ENCODE results near the gene MANBA. TPM values are rescaled to one million over a fixed set of nuclear protein-coding genes. Genes with fewer than 3 reads are reported as not detected.

The MANBA gene
- polyA plus RNA-seq, 3 donors = 80.8 to 94.4 (median 88.7) TPM

- H3K36me3 ChIP-seq (replicated peaks in 1 of 2; ENCODE audit: control insufficient read depth in 1 of 2, insufficient read depth in 2 of 2, low read length in 2 of 2) = peaks cover 15 to 47% of the 10 kb centered on the region in 2 donors
- peak overlapping the region; percentile 61 for H3K9ac ChIP-seq (ENCODE audit: insufficient read depth, low read length, poor library complexity, severe bottlenecking)
- WGBS (ENCODE audit: insufficient coverage) = 77% methylated on average over 4 of the region's 5 CpGs
- H3K9me3 ChIP-seq (replicated peaks in 1 of 2; ENCODE audit: control insufficient read depth in 1 of 2, insufficient read depth in 1 of 2, low read length in 2 of 2) = peaks cover 22 to 26% of the 10 kb centered on the region in 2 donors
- H3K4me1 ChIP-seq (ENCODE audit: control insufficient read depth in 1 of 2, insufficient read depth in 2 of 2, low read length in 2 of 2) = peaks cover 19 to 29% of the 10 kb centered on the region in 2 donors
- peak; percentile 86 to 96 (median 86) for DNase-seq
- H2AFZ ChIP-seq (ENCODE audit: insufficient read depth, low read depth, low read length, poor library complexity, severe bottlenecking) = no peak overlapping the region
- intact Hi-C loops (cut with micrococcal nuclease) = loop anchor here in 1 of 2 donors (10.0 kb wide), 1 partner anchor 50 kb away; no protein-coding TSS in a partner anchor
- no peak overlapping the region for H3K4me3 ChIP-seq (replicated peaks in 1 of 3; ENCODE audit: low read depth in 2 of 3, low read length in 3 of 3)
- Mint-ChIP-seq H3K4me3 (no peak overlapping the region), H3K36me3 (peaks cover 65 to 83% of the 10 kb centered on the region in 2 donors), H3K9me3 (peaks cover 15 to 29% (median 19%) of the 10 kb centered on the region in 7 donors), H3K27ac (peak overlapping the region; percentile 93 to 97 (median 94)), H3K27me3 (ENCODE audit: low read depth in 3 of 3) (no peaks in the 10 kb centered on the region), H3K4me1 (peaks cover 44% of the 10 kb centered on the region)
- no peak overlapping the region for H3K4me2 ChIP-seq (replicated peaks; ENCODE audit: extremely low read depth, low read length, poor library complexity, severe bottlenecking)
- H3K79me2 ChIP-seq (ENCODE audit: insufficient read depth, low read length) = peaks cover 100% of the 10 kb centered on the region
- no peaks in the 10 kb centered on the region for H3K27me3 ChIP-seq (ENCODE audit: control insufficient read depth in 2 of 2, insufficient read depth in 2 of 2, low read length in 2 of 2)
- H3K27ac ChIP-seq (ENCODE audit: low read depth in 1 of 2, low read length in 2 of 2) = peak overlapping the region; percentile 83 to 95
- peaks cover 100% of the 10 kb centered on the region for H4K20me1 ChIP-seq (ENCODE audit: insufficient read depth, low read length)
- no peak for TF ChIP-seq CTCF (IDR thresholded peaks at IDR 0.05)
Observed at GRCh38 chr4:102734591-102735385, 26.0 kb downstream of the MANBA start.

- Histone ChIP-seq H3K4me2 (replicated peaks; ENCODE audit: extremely low read depth, low read length, poor library complexity, severe bottlenecking) (no peak overlapping the region), H3K27ac (ENCODE audit: low read depth in 1 of 2, low read length in 2 of 2) (peak overlapping the region; percentile 83 to 95), H4K20me1 (ENCODE audit: insufficient read depth, low read length) (peaks cover 100% of the 10 kb centered on the region), H3K9me3 (replicated peaks in 1 of 2; ENCODE audit: control insufficient read depth in 1 of 2, insufficient read depth in 1 of 2, low read length in 2 of 2) (peaks cover 22 to 26% of the 10 kb centered on the region in 2 donors), H3K4me3 (replicated peaks in 1 of 3; ENCODE audit: low read depth in 2 of 3, low read length in 3 of 3) (no peak overlapping the region), H3K4me1 (ENCODE audit: control insufficient read depth in 1 of 2, insufficient read depth in 2 of 2, low read length in 2 of 2) (peaks cover 19 to 29% of the 10 kb centered on the region in 2 donors), H3K27me3 (ENCODE audit: control insufficient read depth in 2 of 2, insufficient read depth in 2 of 2, low read length in 2 of 2) (no peaks in the 10 kb centered on the region), H3K9ac (ENCODE audit: insufficient read depth, low read length, poor library complexity, severe bottlenecking) (no peak overlapping the region), H3K36me3 (replicated peaks in 1 of 2; ENCODE audit: control insufficient read depth in 1 of 2, insufficient read depth in 2 of 2, low read length in 2 of 2) (peaks cover 15 to 54% of the 10 kb centered on the region in 2 donors), H3K79me2 (ENCODE audit: insufficient read depth, low read length) (peaks cover 100% of the 10 kb centered on the region), H2AFZ (ENCODE audit: insufficient read depth, low read depth, low read length, poor library complexity, severe bottlenecking) (no peak overlapping the region)
- WGBS (ENCODE audit: insufficient coverage) = 50% methylated on average over 1 of the region's 5 CpGs
- intact Hi-C loops (cut with micrococcal nuclease) = loop anchor here in 1 of 2 donors (10.0 kb wide), 1 partner anchor 51 kb away; no protein-coding TSS in a partner anchor
- Mint-ChIP-seq H3K9me3 (peaks cover 13 to 26% (median 19%) of the 10 kb centered on the region in 7 donors), H3K27me3 (ENCODE audit: low read depth in 3 of 3) (no peaks in the 10 kb centered on the region), H3K36me3 (peaks cover 66 to 87% of the 10 kb centered on the region in 2 donors), H3K27ac (peak overlapping the region; percentile 93 to 97 (median 94)), H3K4me3 (no peak overlapping the region), H3K4me1 (peaks cover 41% of the 10 kb centered on the region)
- DNase-seq = peak in 1 of 3 donors; percentile 29
- no peak for TF ChIP-seq CTCF (IDR thresholded peaks at IDR 0.05)
Observed at GRCh38 chr4:102734116-102734515, 26.7 kb downstream of the MANBA start.
